NB4 (cell line): ENCODE results near the gene UGT2B7.
"Not testable (repeated sequence)": the region's sequence is repeated elsewhere in the genome, so short reads cannot be mapped to it uniquely, and the experiment has no call there.

Source experiments
- MYC ChIP-seq: IDR thresholded peaks from 2 replicates; pipeline ENCODE4 v1.6.1; 2011; ENCODE audit warnings: low read depth, low read length
- POLR2A ChIP-seq: IDR thresholded peaks from 2 replicates; pipeline ENCODE4 v1.6.1; 2011; ENCODE audit warnings: mild to moderate bottlenecking; ENCODE audit not compliant: insufficient read length; ENCODE audit errors: extremely low read depth
- TF ChIP-seq, protein P1 (sequence below): IDR thresholded peaks from one replicate; pipeline ENCODE4 v1.5.1; 2012; ENCODE audit warnings: low read depth, low read length
- TF ChIP-seq, protein P2 (sequence below): IDR thresholded peaks from 2 replicates; pipeline ENCODE4 v1.6.1; 2011; ENCODE audit warnings: low read depth, low read length

DNA sequence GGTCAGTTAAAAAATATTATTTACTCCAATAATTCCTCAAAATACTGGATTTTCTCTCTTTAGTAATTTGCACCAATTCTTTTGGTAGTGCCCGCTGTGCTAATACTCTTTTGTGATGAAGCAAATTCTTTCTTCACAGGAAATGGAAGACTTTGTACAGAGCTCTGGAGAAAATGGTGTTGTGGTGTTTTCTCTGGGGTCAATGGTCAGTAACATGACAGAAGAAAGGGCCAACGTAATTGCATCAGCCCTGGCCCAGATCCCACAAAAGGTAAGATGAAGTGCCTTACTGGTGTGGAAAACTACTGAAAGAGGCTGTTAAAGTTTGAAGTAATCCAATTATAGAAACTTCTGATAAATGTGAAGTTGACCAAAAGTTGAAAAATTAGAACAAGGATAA, 6.4 kb downstream of the UGT2B7 start:
- TF ChIP-seq POLR2A, MYC: not testable (repeated sequence)
- TF ChIP-seq, protein P1, sequence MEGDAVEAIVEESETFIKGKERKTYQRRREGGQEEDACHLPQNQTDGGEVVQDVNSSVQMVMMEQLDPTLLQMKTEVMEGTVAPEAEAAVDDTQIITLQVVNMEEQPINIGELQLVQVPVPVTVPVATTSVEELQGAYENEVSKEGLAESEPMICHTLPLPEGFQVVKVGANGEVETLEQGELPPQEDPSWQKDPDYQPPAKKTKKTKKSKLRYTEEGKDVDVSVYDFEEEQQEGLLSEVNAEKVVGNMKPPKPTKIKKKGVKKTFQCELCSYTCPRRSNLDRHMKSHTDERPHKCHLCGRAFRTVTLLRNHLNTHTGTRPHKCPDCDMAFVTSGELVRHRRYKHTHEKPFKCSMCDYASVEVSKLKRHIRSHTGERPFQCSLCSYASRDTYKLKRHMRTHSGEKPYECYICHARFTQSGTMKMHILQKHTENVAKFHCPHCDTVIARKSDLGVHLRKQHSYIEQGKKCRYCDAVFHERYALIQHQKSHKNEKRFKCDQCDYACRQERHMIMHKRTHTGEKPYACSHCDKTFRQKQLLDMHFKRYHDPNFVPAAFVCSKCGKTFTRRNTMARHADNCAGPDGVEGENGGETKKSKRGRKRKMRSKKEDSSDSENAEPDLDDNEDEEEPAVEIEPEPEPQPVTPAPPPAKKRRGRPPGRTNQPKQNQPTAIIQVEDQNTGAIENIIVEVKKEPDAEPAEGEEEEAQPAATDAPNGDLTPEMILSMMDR, result not testable (repeated sequence)
- TF ChIP-seq, protein P2, sequence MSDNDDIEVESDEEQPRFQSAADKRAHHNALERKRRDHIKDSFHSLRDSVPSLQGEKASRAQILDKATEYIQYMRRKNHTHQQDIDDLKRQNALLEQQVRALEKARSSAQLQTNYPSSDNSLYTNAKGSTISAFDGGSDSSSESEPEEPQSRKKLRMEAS, result not testable (repeated sequence)
